Activated naive CD8-positive, alpha-beta T cell treated with anti-CD3 and anti-CD28 coated beads, Interleukin-2, amount 50 U/mL, for 24 hours (primary cell): Measurements from ENCODE around the gene KRT77.

Source experiments
- ATAC-seq: fragments of 150-1000 bp; cut with Tn5 transposase; one replicate; pipeline ENCODE4 v1.10.0; 2021
- DNase-seq: peaks from one replicate; pipeline ENCODE4 v3.0.0; 2021
- H3K27ac Mint-ChIP-seq: one replicate; pipeline ENCODE4 v1.8.0; 2021; ENCODE audit warnings: mild to moderate bottlenecking, mixed read lengths
- H3K27me3 Mint-ChIP-seq: one replicate; pipeline ENCODE4 v1.8.0; 2021; ENCODE audit warnings: mixed read lengths
- H3K36me3 Mint-ChIP-seq: one replicate; pipeline ENCODE4 v1.8.0; 2021; ENCODE audit warnings: low read depth, mixed read lengths
- H3K4me1 Mint-ChIP-seq: one replicate; pipeline ENCODE4 v1.8.0; 2021; ENCODE audit warnings: mixed read lengths
- H3K4me3 Mint-ChIP-seq: one replicate; pipeline ENCODE4 v1.8.0; 2021; ENCODE audit warnings: mild to moderate bottlenecking, moderate library complexity, mixed read lengths
- H3K9me3 Mint-ChIP-seq: one replicate; pipeline ENCODE4 v1.8.0; 2021; ENCODE audit warnings: mixed read lengths

Gene KRT77

GRCh38 chr12:52735106-52735505 is 31.8 kb upstream of the KRT77 start:
- H3K4me1 Mint-ChIP-seq: no peaks in the 10 kb centered on the region
- DNase-seq (no peak), ATAC-seq (no peak)
- no peaks in the 10 kb centered on the region for H3K9me3 Mint-ChIP-seq
- H3K4me3 Mint-ChIP-seq: no peak overlapping the region
- no peaks in the 10 kb centered on the region for H3K27me3 Mint-ChIP-seq
- H3K36me3 Mint-ChIP-seq: no peaks in the 10 kb centered on the region
- H3K27ac Mint-ChIP-seq: no peak overlapping the region

GRCh38 chr12:52730793-52731192 is 27.5 kb upstream of the KRT77 start:
- H3K4me1 Mint-ChIP-seq: no peaks in the 10 kb centered on the region
- H3K9me3 Mint-ChIP-seq: no peaks in the 10 kb centered on the region
- ATAC-seq: no peak
- DNase-seq: no peak
- no peak overlapping the region for H3K27ac Mint-ChIP-seq
- H3K36me3 Mint-ChIP-seq: no peaks in the 10 kb centered on the region
- no peak overlapping the region for H3K4me3 Mint-ChIP-seq
- H3K27me3 Mint-ChIP-seq: peaks cover 3% of the 10 kb centered on the region

- H3K27me3 Mint-ChIP-seq: peaks cover 3% of the 10 kb centered on the region
- H3K4me1 Mint-ChIP-seq: no peaks in the 10 kb centered on the region
- no peak for DNase-seq
- no peak overlapping the region for H3K27ac Mint-ChIP-seq
- no peaks in the 10 kb centered on the region for H3K9me3 Mint-ChIP-seq
- H3K36me3 Mint-ChIP-seq: no peaks in the 10 kb centered on the region
- H3K4me3 Mint-ChIP-seq: no peak overlapping the region
- ATAC-seq: no peak
Observed at GRCh38 chr12:52730383-52730782, 27.1 kb upstream of the KRT77 start.

- Mint-ChIP-seq H3K4me3 (no peak overlapping the region), H3K27me3 (peaks cover 3% of the 10 kb centered on the region), H3K4me1 (no peaks in the 10 kb centered on the region), H3K9me3 (no peaks in the 10 kb centered on the region), H3K27ac (no peak overlapping the region), H3K36me3 (no peaks in the 10 kb centered on the region)
- DNase-seq (no peak), ATAC-seq (no peak)
Observed at GRCh38 chr12:52729147-52729546, 25.8 kb upstream of the KRT77 start.

- Mint-ChIP-seq H3K4me3 (no peak overlapping the region), H3K27ac (no peak overlapping the region), H3K4me1 (no peaks in the 10 kb centered on the region), H3K36me3 (no peaks in the 10 kb centered on the region), H3K27me3 (peaks cover 3% of the 10 kb centered on the region), H3K9me3 (no peaks in the 10 kb centered on the region)
- ATAC-seq (no peak), DNase-seq (no peak)
Observed at GRCh38 chr12:52728374-52728773, 25.1 kb upstream of the KRT77 start.

GRCh38 chr12:52727037-52727436 is 23.7 kb upstream of the KRT77 start:
- H3K27ac Mint-ChIP-seq: no peak overlapping the region

GRCh38 chr12:52726451-52726850 is 23.1 kb upstream of the KRT77 start:
- H3K4me1 Mint-ChIP-seq: no peaks in the 10 kb centered on the region
- DNase-seq (no peak), ATAC-seq (no peak)
- no peak overlapping the region for H3K4me3 Mint-ChIP-seq
- H3K36me3 Mint-ChIP-seq: no peaks in the 10 kb centered on the region
- peaks cover 3% of the 10 kb centered on the region for H3K27me3 Mint-ChIP-seq
- H3K9me3 Mint-ChIP-seq: no peaks in the 10 kb centered on the region
- no peak overlapping the region for H3K27ac Mint-ChIP-seq

More at GRCh38 chr12:52727037-52727436, 23.7 kb upstream of the KRT77 start:
- DNase-seq: no peak
- Mint-ChIP-seq H3K36me3 (no peaks in the 10 kb centered on the region), H3K27me3 (peaks cover 3% of the 10 kb centered on the region), H3K4me1 (no peaks in the 10 kb centered on the region), H3K4me3 (no peak overlapping the region), H3K9me3 (no peaks in the 10 kb centered on the region)
- ATAC-seq: no peak

- no peaks in the 10 kb centered on the region for H3K9me3 Mint-ChIP-seq
- no peak overlapping the region for H3K4me3 Mint-ChIP-seq
- DNase-seq (no peak), ATAC-seq (no peak)
- H3K4me1 Mint-ChIP-seq: no peaks in the 10 kb centered on the region
- H3K36me3 Mint-ChIP-seq: no peaks in the 10 kb centered on the region
- no peak overlapping the region for H3K27ac Mint-ChIP-seq
- peaks cover 3% of the 10 kb centered on the region for H3K27me3 Mint-ChIP-seq
Observed at GRCh38 chr12:52724384-52724783, 21.1 kb upstream of the KRT77 start.

- H3K27ac Mint-ChIP-seq: no peak overlapping the region
Observed at GRCh38 chr12:52722680-52723079, 19.4 kb upstream of the KRT77 start.

GRCh38 chr12:52721838-52722470 is 18.6 kb upstream of the KRT77 start:
- H3K27ac Mint-ChIP-seq: no peak overlapping the region
- no peaks in the 10 kb centered on the region for H3K4me1 Mint-ChIP-seq
- no peaks in the 10 kb centered on the region for H3K9me3 Mint-ChIP-seq
- H3K27me3 Mint-ChIP-seq: peaks cover 2% of the 10 kb centered on the region
- DNase-seq: no peak
- no peak for ATAC-seq
- H3K36me3 Mint-ChIP-seq: no peaks in the 10 kb centered on the region
- H3K4me3 Mint-ChIP-seq: no peak overlapping the region

More at GRCh38 chr12:52722680-52723079, 19.4 kb upstream of the KRT77 start:
- DNase-seq: no peak
- peaks cover 3% of the 10 kb centered on the region for H3K27me3 Mint-ChIP-seq
- H3K4me1 Mint-ChIP-seq: no peaks in the 10 kb centered on the region
- H3K4me3 Mint-ChIP-seq: no peak overlapping the region
- ATAC-seq: no peak
- no peaks in the 10 kb centered on the region for H3K36me3 Mint-ChIP-seq
- no peaks in the 10 kb centered on the region for H3K9me3 Mint-ChIP-seq

- Mint-ChIP-seq H3K9me3 (no peaks in the 10 kb centered on the region), H3K36me3 (no peaks in the 10 kb centered on the region), H3K27me3 (peaks cover 3% of the 10 kb centered on the region), H3K4me1 (no peaks in the 10 kb centered on the region), H3K4me3 (no peak overlapping the region), H3K27ac (no peak overlapping the region)
- DNase-seq (no peak), ATAC-seq (no peak)
Observed at GRCh38 chr12:52720365-52720886, 17.1 kb upstream of the KRT77 start.

- no peak overlapping the region for H3K4me3 Mint-ChIP-seq
- no peaks in the 10 kb centered on the region for H3K36me3 Mint-ChIP-seq
- H3K27me3 Mint-ChIP-seq: peaks cover 28% of the 10 kb centered on the region
- DNase-seq: no peak
- peaks cover 14% of the 10 kb centered on the region for H3K4me1 Mint-ChIP-seq
- no peak for ATAC-seq
- H3K9me3 Mint-ChIP-seq: peaks cover 3% of the 10 kb centered on the region
- H3K27ac Mint-ChIP-seq: no peak overlapping the region
Observed at GRCh38 chr12:52716061-52716460, 12.7 kb upstream of the KRT77 start.

GRCh38 chr12:52715416-52715815 is 12.1 kb upstream of the KRT77 start:
- no peak for DNase-seq
- no peaks in the 10 kb centered on the region for H3K36me3 Mint-ChIP-seq

GRCh38 chr12:52714887-52715281 is 11.6 kb upstream of the KRT77 start:
- Mint-ChIP-seq H3K27ac (no peak overlapping the region), H3K27me3 (peaks cover 28% of the 10 kb centered on the region), H3K36me3 (no peaks in the 10 kb centered on the region), H3K4me1 (peaks cover 14% of the 10 kb centered on the region), H3K4me3 (peak overlapping the region; percentile 35), H3K9me3 (peaks cover 3% of the 10 kb centered on the region)
- ATAC-seq (no peak), DNase-seq (no peak)

More at GRCh38 chr12:52715416-52715815, 12.1 kb upstream of the KRT77 start:
- peaks cover 28% of the 10 kb centered on the region for H3K27me3 Mint-ChIP-seq
- peaks cover 14% of the 10 kb centered on the region for H3K4me1 Mint-ChIP-seq
- H3K27ac Mint-ChIP-seq: no peak overlapping the region
- H3K9me3 Mint-ChIP-seq: peaks cover 3% of the 10 kb centered on the region
- H3K4me3 Mint-ChIP-seq: peak overlapping the region; percentile 35
- no peak for ATAC-seq

- Mint-ChIP-seq H3K27me3 (peaks cover 28% of the 10 kb centered on the region), H3K9me3 (peaks cover 3% of the 10 kb centered on the region), H3K4me3 (peak overlapping the region; percentile 54), H3K4me1 (peaks cover 14% of the 10 kb centered on the region), H3K27ac (no peak overlapping the region), H3K36me3 (no peaks in the 10 kb centered on the region)
- peak; percentile 33 for DNase-seq
- peak; percentile 52 for ATAC-seq
Observed at GRCh38 chr12:52713960-52714886, 10.9 kb upstream of the KRT77 start.
